MCF 10A (cell line): Measurements from ENCODE around the gene PBX1. TPM values are rescaled to one million over a fixed set of nuclear protein-coding genes. Genes with fewer than 3 reads are reported as not detected.

Source experiments
- BruUV-seq: library from RNA; stranded (reverse); fragments of 400-500 nt; replicated peaks from 2 replicates; lab custom pipeline; 2021; lab: Mats Ljungman, UMichigan
- CTCF ChIA-PET: fragments of 300-600 bp; sonication (Branson Sonifier 250); formaldehyde crosslinking; extraction: SDS; loops from one replicate; lab custom pipeline; 2021; ENCODE audit warnings: antibody characterized with exemption, inconsistent platforms; lab: Yijun Ruan, JAX
- POLR2A ChIA-PET: fragments of 300-600, 350-650 bp; sonication (Branson Sonifier 250); formaldehyde crosslinking; extraction: SDS; loops from one replicate; lab custom pipeline; 2020; ENCODE audit warnings: antibody characterized with exemption, inconsistent platforms; lab: Yijun Ruan, JAX
- DNase-seq: peaks from one replicate; pipeline ENCODE4 v3.0.0-alpha.2; 2018; ENCODE audit not compliant: unreplicated experiment
- H3K27ac Mint-ChIP-seq: one replicate; pipeline ENCODE4 v1.8.0; 2022; ENCODE audit warnings: mild to moderate bottlenecking, low read depth, mixed read lengths; ENCODE audit not compliant: unreplicated experiment
- H3K27me3 Mint-ChIP-seq: one replicate; pipeline ENCODE4 v1.8.0; 2022; ENCODE audit warnings: mixed read lengths; ENCODE audit not compliant: insufficient read depth, unreplicated experiment
- H3K36me3 Mint-ChIP-seq: one replicate; pipeline ENCODE4 v1.8.0; 2022; ENCODE audit warnings: mild to moderate bottlenecking, moderate library complexity, mixed read lengths; ENCODE audit not compliant: insufficient read depth, unreplicated experiment
- H3K4me1 Mint-ChIP-seq: one replicate; pipeline ENCODE4 v1.8.0; 2022; ENCODE audit warnings: mixed read lengths; ENCODE audit not compliant: insufficient read depth, unreplicated experiment
- H3K4me3 Mint-ChIP-seq: one replicate; pipeline ENCODE4 v1.8.0; 2022; ENCODE audit warnings: mild to moderate bottlenecking, moderate library complexity, mixed read lengths; ENCODE audit not compliant: unreplicated experiment
- H3K9me3 Mint-ChIP-seq: one replicate; pipeline ENCODE4 v1.8.0; 2022; ENCODE audit warnings: mixed read lengths; ENCODE audit not compliant: unreplicated experiment
- intact Hi-C: fragments of 100-400 bp; cut with micrococcal nuclease; formaldehyde crosslinking; loops from 2 replicates; pipeline ENCODE4 v1.14.1; 2022
- total RNA-seq: library from RNA; stranded (reverse); gene quantifications from 2 replicates; pipeline ENCODE4 v1.2.3, GENCODE V29; 2022
- TF ChIP-seq, protein P1 (sequence below): fragments of 200-600 bp; IDR thresholded peaks from one replicate; pipeline ENCODE4 v1.8.0; 2022; ENCODE audit warnings: antibody characterized with exemption, mild to moderate bottlenecking; ENCODE audit not compliant: unreplicated experiment

PBX1 gene
- total RNA-seq, 1 experiment from 2014 or later: 5.8 TPM

DNA sequence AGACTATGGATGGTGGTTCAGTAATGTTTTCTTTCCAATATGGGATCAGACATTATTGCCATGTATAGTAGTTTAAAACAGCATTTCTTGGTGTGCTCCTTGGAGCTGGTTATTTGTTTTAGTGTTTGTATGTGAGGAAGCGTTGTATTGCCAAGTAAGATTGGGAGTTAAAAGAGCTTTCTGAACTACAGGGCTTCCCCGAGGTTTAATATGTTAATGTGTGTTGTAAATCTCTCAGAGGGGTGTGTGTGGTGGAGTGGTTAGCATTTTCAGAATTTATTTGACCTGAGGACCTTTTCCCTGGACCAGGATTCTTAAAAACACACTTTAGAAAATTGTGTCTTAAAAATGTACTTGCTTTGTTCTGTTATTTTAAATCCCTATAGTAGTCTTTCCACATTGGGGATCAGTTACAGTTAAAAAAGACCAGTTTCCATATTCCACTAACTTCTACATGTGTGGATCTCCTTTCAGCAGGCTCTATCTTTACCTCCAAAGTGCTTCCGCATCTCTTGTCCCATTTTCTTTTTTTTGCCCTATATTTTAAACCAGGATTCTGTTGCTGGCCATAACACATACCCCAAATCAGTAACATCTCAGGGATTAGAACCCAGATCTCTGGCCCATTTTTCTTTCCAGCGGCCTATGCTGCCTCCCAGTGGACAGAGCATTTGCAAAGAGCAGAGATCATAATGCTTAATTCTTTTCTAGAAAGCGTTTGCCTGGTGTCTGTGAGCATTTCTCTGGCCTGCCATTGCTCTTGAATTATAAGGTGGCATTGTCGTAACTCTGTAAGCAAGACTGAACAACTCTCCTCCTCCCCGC is 58.6 kb downstream of the PBX1 start:
- POLR2A ChIA-PET: interaction anchor here (0.6 to 1.9 kb wide), 6 partner anchors 10 to 1074 kb away, joined by 3 to 9 read pairs (median 3); partner anchors contain the start of gene PBX1
- Mint-ChIP-seq H3K36me3 (peaks cover 4% of the 10 kb centered on the region), H3K4me3 (no peak overlapping the region), H3K27ac (no peak overlapping the region), H3K4me1 (peaks cover 14% of the 10 kb centered on the region), H3K9me3 (no peaks in the 10 kb centered on the region), H3K27me3 (no peaks in the 10 kb centered on the region)
- CTCF ChIA-PET: interaction anchor here (0.6 to 3.0 kb wide), 54 partner anchors 8 to 1221 kb away, joined by 3 to 33 read pairs (median 4); no protein-coding TSS in a partner anchor
- TF ChIP-seq, protein P1, sequence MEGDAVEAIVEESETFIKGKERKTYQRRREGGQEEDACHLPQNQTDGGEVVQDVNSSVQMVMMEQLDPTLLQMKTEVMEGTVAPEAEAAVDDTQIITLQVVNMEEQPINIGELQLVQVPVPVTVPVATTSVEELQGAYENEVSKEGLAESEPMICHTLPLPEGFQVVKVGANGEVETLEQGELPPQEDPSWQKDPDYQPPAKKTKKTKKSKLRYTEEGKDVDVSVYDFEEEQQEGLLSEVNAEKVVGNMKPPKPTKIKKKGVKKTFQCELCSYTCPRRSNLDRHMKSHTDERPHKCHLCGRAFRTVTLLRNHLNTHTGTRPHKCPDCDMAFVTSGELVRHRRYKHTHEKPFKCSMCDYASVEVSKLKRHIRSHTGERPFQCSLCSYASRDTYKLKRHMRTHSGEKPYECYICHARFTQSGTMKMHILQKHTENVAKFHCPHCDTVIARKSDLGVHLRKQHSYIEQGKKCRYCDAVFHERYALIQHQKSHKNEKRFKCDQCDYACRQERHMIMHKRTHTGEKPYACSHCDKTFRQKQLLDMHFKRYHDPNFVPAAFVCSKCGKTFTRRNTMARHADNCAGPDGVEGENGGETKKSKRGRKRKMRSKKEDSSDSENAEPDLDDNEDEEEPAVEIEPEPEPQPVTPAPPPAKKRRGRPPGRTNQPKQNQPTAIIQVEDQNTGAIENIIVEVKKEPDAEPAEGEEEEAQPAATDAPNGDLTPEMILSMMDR: peak; percentile 89
- DNase-seq: peak; percentile 63
- BruUV-seq: no TSS peak
- intact Hi-C loops: loop anchor here (1.0 to 10.0 kb wide), 10 partner anchors 107 to 1256 kb away; no protein-coding TSS in a partner anchor

DNA sequence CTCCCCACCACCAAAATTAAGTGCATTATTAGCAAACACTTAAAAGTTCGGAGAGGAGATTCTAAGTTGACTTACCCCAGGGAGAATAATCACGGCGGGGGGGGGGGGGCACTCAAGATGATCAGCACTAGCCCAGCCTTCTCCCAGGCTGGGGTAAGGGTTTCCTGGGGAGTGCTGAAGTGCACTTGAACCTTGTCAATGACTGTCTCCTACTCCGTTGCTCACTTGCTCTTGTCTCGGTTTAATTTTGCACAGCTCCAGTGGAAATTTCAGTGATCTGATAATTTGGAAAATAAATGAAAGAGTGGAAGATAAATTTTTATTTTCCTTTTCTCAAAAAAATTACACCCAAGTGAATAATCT is 59.2 kb downstream of the PBX1 start:
- DNase-seq: no peak
- Mint-ChIP-seq H3K4me1 (peaks cover 8% of the 10 kb centered on the region), H3K4me3 (no peak overlapping the region), H3K9me3 (no peaks in the 10 kb centered on the region), H3K27me3 (no peaks in the 10 kb centered on the region), H3K36me3 (peaks cover 6% of the 10 kb centered on the region), H3K27ac (no peak overlapping the region)
- TF ChIP-seq, protein P1: no peak
- POLR2A ChIA-PET: interaction anchor here (0.7 to 1.5 kb wide), 3 partner anchors 9 to 60 kb away, joined by 4 to 7 read pairs (median 4); no protein-coding TSS in a partner anchor
- BruUV-seq: no TSS peak
- intact Hi-C loops: loop anchor here (1.0 to 10.0 kb wide), 9 partner anchors 169 to 1257 kb away; no protein-coding TSS in a partner anchor
- CTCF ChIA-PET: interaction anchor here (0.6 to 3.0 kb wide), 40 partner anchors 9 to 1205 kb away, joined by 3 to 33 read pairs (median 3); no protein-coding TSS in a partner anchor

DNA sequence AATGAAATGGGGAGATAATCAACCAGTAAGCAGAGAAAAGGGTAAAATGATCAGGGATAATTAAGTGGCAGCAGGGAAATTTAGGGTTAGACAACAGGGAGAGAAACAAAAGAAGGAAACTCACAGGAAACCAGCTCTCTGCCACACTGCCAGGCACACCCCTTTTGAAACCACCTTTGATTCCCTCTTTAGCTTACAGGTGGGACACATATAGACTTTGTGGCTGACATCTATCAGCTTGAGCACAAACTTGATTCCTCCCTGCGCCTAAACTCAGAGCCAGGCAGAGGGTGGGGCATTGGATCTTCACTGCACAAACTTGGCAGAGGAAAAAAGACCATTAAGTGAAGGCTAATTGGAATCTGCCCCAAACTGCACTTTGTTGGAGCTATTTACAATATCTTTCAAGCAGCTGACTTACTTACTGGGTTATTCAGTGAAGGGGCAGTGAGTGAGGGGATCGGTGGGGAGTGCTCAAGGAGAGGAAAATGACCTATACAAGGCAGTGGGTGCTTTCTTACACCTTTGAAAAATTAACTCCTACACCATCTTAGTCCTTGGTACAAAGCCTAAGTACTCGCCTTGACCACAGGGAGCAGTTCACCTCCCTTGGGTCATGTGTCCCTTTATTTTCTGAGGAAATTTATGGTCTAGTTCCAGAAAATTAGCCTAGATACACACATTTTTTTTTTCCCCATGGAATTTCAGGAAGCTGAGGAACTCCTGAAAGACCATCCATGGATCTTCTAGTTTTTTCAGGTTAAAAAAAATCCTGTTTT is 60.2 kb downstream of the PBX1 start:
- H3K4me1 Mint-ChIP-seq: no peaks in the 10 kb centered on the region
- CTCF ChIA-PET: interaction anchor here (0.6 to 3.0 kb wide), 33 partner anchors 8 to 1083 kb away, joined by 3 to 33 read pairs (median 4); no protein-coding TSS in a partner anchor
- TF ChIP-seq, protein P1: no peak

More for the DNA sequence above, 60.2 kb downstream of the PBX1 start:
- Mint-ChIP-seq H3K9me3 (no peaks in the 10 kb centered on the region), H3K27ac (no peak overlapping the region), H3K4me3 (no peak overlapping the region), H3K27me3 (no peaks in the 10 kb centered on the region), H3K36me3 (peaks cover 6% of the 10 kb centered on the region)
- no peak for DNase-seq
- intact Hi-C loops: loop anchor here (2.0 to 10.0 kb wide), 3 partner anchors 304 to 1090 kb away; no protein-coding TSS in a partner anchor
- BruUV-seq: no TSS peak
- POLR2A ChIA-PET: interaction anchor here (0.7 to 1.5 kb wide), 3 partner anchors 8 to 61 kb away, joined by 4 to 7 read pairs (median 4); no protein-coding TSS in a partner anchor
